Activated naive CD4-positive, alpha-beta T cell treated with anti-CD3 and anti-CD28 coated beads, Interleukin-2, amount 50 U/mL, for 16 hours (primary cell): ENCODE measurements around the gene LRRC8D.

Source experiments
- DNase-seq: peaks from one replicate; pipeline ENCODE4 v3.0.0-alpha.2; 2020

The LRRC8D gene

DNA sequence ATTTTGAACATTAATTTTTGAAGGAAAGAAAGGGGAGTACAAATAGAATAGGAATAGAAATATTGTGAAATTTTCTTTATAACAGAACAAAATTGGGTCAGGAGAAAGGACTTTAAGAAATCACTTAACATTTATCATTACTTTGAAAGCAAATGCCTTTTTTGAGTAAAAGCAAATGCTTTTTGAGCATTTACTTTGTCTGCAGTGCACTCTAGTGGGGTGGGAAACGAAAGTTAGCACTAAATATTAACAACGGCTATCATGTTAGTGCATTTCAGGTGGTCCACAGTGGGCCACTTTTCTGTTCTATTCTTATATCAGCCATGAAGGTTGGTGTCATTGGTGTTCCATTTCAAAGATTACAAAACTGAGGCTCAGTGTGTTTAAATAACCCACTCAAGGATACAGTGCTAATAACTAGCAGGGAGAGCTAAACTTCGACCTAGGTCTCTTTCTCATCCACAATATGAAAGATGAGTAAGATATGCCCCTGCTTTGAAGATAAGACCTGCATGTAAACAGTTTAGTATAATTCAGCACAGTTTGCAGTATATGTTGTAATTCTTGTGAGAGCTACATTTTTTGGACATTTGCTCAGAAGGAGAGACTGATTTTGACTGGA, 13.4 kb downstream of the LRRC8D start:
- DNase-seq: no peak

DNA sequence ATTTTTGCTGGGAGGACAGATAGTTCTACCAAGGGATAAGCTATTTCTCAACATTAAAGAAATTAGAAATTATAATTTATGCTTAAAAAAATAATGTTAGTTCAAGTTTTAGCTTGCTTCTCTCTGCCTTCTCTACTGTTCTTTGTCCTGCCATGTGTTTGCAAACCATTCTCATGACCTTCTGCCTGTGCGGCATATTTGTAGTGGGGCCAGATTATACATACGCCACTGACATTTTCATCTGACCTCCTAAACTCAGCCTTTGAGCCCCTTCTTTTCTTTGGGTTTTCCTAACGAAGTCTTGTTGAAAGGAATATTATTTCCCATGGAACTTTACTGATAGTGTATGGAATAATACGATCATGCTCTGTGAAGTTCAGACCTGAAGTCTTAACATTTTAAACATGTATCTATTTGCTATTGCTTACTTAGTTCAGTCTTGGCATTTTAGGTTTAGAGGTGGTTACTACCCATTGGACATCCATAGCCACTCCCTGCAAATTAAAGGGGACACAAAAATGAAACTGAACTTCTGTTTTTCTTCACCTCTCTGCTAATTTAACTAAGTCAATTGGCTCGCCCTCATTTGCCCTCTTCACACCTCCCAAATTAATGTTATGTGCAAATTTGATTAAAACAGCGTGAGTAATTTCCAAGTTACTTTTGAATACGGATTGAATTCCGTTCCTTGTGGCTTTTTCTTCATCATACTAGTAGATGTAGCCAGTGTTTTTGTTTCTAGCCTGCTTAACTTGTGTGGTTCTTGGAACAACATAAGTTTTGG, 15.6 kb downstream of the LRRC8D start:
- DNase-seq: no peak

DNA sequence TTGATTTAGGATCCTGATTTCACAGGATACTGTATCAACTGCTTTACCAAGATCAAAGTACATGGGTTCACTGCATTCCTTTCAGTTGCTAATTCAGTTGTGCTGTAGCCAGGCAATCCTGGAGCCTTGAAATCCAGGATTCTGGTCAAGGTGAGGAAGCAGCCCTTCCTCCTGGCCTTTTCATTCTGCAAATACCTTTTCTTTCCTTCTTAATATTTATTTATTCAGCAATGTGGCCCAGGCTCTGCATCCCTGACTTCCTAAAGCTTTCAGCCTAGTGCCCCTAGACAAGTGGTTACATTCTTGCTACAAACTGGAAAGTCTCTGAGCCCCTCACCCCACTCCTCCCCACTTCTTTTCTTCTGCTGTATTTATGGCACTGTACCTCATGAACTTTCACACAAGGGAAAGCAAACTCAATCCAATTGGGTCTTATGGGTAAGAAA, 16.2 kb downstream of the LRRC8D start:
- DNase-seq: no peak

DNA sequence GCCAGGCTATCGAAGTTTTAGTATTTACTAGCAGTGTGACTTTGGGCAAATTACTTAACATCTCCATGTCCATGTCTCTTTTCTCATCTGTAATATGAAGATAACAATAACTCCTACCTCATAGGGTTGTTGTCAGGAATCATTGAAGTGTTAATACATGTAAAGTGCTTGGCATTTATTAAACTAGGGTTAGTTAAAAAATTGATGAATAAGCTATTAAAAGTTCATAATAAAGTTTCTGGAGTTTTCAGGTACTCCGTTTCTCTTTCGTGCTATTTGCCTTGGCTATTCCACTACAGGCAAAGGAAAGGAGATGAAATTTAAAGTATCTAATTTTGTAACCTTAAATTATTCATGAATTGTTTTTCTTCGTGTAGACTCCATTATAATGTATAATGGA, 16.7 kb downstream of the LRRC8D start:
- DNase-seq: no peak

DNA sequence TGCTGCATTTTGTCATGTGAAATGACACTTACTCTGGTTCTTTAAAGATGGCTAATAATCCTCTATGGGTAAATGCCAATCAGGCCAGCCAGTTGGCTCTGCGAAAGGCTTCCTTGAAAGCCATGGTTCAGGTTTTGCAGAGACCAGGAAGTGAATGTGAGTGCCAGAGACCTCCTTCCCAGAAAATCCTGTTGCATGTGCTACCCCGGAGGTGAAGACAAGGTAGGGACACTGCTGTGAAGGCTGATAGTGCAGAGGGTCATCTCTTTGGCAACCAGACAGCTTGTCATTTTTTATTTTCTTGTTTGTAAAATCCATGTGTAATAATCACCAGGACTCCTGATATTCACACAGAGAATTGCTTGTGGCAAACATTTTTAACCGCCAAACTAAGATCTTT, 18.7 kb downstream of the LRRC8D start:
- DNase-seq: no peak

DNA sequence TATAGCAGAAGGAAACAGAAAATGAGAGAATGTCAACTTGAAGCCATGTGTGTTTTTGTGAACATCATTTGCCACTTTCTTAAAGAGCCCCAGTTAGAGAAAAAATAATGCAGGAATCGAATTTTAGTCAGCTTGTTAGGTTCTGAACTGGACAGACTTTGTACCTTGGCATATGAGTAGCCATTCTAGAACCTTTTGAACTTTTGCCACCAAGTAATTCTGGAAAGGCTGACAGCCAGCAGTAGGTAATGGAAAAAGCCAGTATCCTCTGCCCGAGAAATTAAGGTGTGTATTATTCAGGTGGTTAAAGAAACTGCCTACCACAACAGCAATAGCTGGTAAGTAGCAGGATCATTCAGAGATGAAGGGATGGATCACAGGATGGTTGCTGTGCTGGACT, 20.7 kb downstream of the LRRC8D start:
- no peak for DNase-seq

DNA sequence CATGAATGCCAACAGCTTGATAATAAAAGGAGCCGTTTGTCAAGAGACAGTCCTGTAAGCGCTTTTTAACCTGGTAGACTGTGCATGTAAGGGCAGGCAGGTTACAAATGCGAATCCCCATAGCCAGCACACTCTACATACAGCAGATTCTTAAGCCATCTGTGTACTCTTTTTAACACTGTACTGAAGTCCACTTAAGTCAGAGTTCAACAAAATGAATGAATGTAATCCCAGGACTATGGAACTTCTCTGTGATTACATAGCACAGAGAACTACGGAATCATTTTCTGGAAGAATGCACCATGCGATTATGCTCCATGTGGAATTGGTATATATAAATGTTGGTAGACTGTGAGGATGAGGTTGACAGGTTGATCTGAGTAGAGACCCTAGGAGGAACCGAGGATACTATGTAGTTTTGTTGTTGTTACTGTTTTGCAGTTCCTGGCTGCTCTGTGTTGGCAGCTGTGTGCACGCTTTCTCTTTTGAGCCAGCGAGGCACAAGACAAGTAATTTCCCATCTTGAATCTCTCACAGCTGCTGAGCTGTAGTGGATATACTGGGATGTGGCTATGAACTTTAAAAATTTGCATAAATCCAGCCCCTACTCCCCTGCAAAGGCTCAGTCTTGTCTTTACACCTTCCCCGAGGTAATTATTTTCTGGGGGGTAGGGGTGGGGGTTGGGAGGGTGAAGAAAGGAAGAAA, 21.9 kb downstream of the LRRC8D start:
- DNase-seq: no peak

DNA sequence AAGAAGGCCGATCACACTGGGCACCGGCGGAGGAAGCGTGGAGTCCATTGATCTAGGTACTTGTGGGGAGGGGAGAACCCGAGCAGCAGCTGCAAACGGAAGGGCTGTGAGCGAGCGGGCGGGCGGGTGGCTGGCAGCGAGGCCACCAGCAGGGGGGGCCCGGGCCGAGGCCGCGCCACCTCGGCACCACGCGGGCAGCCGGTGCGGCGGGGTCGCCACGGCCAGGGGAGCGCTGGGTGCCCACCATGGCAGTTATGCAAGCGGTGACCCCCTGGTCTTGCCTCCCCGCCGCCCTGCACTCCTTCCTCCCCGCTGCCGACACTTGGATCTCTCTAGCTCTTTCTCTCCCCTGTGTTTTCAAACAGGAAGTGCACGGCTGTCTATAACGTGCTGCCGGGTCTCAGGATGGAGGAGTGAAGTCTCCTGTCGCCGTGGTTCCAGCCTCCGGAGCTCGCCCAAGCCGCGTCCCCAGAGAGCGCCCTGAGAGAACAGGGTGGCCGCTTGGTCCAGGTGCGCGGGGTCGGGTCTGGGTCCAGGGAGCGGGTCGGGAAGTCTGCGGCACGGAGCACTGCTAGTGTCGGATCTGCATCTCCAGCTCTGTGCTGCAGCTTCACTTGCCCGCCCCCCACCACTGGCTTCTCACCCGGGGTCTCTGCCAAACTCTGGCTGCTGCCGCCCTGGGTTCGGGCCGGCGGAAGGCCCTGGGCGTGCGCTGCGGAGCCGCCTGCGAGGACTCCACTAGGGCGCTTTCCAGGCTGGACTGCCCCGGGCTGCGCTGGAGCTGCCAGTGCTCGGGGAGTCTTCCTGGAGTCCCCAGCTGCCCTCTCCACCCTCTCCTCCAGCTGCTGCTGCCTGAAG, 22.7 kb downstream of the LRRC8D start:
- DNase-seq: peak; percentile 82

DNA sequence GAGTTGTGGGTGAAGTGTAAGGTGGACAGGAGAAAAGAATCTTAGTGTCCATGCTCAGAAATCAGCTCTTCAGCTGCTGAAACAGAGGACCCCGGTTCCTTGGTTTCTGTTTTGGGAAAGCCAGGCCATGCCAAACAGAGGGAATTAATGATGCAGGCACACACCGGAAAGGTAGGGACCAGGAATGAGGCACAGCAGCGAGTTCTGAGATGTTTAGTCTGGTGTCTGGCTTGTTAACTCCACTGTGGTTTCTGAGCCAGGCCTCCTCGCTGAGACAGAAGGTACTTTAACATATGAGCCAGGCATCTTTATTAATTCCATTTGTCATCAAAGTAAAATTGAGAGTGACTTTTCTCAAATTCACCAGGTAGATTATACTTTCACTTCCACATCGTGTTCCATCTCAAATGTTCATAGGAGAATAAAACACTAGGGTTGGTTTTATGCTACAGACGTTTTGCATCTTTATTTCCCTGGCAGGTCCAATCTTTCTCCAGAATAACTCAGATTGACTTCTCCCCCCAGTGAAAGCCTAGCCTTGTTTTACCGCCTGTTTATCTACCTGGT, 23.5 kb downstream of the LRRC8D start:
- peak; percentile 68 for DNase-seq

DNA sequence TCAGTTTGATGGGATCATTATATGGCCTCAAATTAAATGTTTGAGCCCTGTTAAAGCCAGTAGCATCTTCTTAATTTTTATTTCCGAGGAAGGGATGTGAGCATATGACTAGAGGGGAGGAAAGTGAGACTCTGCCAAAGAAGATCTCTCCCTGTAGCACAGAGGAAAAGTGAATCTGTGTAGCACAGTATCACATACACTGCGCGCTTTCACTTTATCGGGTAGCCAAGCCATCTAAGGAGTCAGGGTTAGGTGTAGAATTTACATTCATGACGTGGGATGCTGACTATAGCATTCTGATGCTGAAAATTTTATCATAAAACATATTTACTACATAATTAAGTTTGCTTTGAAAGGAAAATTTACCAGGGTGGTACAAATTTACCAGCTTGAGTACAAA, 24.0 kb downstream of the LRRC8D start:
- DNase-seq: peak; percentile 25

DNA sequence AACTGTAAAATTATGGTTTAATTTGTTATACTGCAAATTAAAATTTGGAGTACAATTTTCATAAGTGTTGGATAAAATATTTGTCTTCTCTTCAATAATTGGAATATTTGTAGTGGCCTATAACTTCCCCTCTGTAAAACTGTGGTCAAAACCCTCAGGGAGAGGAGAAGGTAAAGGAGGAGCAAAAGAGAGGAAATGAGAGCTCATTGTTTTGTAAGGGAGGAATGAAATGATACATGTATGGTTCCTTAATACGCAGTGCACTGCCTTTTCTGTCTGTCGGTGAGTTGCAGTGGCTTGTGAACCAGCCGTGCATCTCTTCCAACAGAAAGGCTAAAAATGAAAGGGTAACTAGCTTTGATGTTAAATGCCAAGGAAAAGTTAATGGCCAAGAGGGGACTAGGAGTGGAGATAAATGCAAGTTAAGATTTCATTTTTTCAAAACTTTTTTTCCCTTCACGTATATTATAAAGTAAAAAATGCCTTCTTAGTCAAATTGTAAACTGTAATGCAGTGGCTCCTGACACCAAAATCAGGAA, 26.4 kb downstream of the LRRC8D start:
- DNase-seq: no peak

DNA sequence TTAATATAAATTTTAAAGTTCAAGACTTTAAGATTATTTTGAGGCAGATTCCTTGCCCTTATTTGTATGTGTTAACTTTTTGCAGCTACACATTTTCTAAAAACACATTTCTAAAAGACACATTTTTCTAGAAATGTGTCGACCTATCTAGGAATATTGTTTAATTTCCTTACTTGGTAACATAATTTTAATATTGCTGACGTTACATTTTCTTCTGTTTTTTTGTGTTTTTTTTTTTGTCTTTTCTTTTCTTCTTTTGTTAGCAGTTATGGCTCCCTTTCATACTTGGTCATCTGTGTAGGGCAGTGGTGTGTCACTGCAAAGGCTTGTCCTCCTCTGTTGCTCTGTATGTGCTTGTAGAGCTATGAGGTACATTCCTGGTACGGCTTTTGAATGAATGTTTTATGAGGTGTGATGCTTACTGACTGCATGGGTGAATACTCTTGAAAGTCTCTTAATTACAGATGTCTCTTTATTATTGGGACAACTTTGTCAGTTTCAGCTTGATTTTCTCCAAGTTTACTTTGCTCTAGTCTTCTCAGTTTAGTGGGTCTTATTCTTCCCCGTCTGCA, 30.1 kb downstream of the LRRC8D start:
- no peak for DNase-seq

DNA sequence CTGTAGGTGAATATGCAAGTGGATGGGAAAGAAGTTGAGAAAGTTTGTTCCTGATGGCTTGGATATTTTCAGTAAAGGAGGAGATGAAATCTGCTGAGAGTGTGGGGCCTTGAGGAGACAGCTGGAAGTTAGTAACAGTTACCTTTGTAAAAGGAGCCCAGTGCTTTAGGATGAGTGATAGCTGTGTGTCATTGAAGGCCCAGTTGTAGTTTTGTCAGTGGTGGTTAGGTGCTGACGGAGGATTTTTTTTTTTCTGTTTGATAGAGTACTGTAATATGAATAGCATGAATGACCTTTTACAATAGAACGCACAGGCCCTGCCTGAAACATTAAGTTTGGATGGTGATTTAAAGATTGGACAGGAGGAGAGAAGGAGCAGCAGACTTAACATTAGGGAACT, 33.3 kb downstream of the LRRC8D start:
- no peak for DNase-seq

DNA sequence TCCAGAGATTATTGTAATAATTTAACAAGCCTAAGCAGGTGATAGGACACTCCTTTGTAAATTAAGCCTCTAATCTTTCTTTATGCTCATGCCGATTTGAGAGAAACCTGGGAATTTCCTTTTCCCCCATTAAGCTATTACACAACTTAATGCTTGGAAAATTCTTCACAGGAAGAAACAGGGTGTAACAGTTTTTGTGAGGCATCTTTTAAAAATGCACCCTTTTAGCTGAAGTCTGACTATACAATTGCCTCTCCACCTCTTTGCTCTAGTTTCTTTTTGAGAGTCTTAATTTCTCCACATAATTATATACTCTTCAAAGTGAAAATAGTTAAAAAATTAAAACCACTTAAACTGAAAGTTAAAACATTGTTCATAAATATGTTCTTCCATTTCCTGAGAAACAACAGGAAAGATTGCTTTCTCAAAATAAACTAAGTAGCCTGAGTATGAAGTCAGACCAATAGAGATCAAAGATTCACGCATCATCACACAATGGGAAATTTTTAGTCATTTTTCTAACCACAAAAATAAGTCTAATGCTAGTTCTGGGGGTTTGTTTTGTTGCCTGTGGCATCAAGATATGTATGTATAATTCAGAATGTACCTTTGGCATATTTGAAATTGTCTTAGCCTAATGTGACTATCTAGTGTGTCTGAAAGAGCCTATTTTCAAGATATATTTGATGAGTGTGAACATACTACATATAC, 34.7 kb downstream of the LRRC8D start:
- no peak for DNase-seq

DNA sequence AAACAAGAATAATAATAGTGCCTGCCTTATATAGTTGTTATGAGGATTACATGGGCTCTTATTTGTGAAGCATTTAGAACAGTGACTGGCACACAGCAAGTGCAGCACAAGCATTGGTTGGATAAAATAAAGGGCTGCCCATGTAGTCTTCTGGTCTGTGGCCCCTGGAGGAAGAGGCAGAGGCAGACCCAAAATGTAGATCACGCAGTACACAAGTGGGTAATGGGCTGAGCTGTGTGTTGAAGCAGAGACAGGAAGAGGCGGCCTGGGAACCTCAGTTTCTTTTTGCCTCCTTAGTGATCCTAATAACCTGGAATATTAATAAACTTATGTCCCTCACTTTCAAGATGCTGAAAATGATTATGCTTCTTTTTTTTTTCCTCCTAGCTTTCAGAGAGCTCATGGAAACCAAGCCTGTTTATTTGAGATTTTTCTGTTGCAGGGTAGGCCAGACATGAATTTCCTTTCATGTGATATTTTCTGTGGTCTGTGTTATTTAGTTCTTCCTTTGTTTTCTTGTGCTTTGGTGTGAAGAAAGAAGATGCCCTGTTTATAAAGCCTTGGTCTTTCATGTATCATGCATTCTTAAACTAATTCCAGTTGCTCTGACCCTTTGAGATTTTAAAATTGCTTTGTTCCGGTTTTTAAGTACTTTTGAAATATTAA, 42.5 kb downstream of the LRRC8D start:
- DNase-seq: no peak

DNA sequence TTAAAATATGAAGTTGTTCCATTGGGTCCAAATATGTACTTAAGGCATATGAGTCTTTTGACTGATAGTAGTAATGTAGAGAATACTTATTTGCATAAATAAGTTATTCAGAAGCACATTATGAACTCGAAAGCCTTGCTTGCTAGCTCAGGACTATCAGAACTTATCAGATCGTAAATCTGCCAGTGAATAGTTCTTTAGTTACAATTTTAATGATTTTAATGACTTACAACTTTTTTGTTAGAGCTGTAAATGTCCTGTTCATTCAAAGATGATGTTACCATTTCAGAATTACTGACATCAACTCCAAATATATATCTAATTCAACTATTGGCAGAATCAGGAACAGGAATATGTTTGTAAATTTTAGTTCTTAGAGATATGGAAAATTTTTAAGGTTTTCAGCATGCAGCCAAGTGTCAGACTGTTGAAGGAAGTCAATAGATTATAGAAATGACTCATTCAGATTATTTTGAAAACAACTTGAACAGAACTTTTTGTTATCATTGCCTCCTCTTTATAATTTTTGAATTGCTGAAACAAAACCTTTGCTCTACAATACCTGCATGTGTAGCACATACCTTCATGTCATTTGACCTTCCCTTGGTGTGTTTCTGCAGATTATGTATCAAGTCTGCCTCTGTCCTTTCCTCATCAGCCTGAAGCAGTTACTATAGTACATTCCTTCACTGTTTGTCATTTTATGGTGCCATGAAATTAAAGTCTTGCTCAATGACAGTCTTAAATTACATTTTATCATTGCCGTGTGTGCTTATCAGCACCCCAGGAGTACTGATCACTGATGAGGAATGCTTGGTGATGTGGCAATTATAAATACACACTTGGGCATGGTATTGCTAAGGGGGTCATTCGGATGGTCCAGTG, 44.9 kb downstream of the LRRC8D start:
- no peak for DNase-seq

DNA sequence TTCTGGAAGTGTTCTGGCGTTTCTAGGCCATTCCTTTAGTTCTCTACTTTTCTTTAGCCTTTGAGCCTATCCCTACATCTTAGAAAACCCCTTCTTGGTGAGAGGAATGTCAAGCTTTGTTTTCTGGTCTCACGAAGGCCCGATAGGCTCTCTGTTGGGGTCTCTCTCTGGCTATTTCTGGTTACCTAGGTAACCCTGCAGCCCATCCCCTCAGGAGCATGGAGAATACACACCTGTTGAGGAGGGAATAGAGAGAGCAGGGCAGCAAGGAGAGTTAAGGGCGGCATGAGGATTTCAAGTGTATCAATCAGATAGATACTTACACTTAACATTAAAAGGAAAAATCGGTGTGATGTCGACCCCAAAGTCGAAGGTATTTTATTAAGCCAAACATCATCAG, 45.7 kb downstream of the LRRC8D start:
- no peak for DNase-seq

DNA sequence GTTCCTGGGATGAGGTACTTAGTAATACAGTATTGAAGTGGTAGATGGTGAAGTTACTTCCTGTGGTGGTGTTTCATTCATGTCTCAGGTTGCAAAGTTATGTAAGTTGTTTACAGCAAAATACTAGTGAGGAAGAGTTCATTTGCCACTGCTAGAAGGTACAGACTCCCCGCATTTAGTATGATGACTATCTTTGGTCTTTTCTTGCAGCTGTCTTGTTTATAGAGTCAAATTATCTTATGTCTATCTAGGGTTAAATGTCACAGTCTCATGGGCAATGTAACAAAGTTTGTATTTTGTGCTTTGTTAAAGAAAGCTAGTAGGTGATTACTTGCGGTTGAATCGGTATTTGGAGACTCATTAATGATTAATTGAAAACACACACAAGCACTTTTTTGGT, 50.2 kb downstream of the LRRC8D start:
- no peak for DNase-seq

DNA sequence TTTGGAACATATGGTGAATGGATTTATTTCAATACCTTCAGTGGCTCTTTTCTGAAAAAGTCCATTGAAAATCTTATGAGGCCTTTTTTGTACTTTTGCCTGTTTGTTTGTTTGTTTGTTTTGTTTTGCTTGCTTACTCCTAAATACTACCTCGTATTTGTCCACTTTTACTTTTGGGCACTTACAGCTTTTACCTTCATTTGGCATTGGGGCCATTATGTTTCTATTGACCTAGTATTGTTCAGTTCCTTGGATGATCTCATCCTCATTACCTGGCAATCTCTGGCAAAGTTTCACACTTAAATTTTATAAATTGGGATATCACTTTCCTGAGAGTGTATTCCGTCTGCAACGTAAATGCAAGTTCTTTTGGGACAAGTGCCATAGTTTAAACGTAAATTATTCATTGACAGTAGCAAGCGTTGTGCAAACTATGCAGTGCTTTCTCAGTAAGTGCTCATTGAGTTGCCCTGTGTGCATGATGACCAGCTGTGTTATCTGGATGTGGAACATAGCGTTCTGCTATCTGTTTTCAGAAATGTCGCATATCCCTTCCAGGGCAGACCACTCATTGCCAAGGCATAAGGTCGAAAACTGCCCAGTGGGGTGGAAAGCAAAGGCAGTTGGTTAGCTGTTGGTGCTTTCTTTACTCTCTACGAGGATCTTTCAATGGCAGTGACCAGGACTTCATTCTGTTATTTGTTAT, 51.1 kb downstream of the LRRC8D start:
- no peak for DNase-seq
